ENCODE results near the gene AMD1.

Gene AMD1

GRCh38 chr6:110881546-110882273, 7.1 kb downstream of the AMD1 start:
- TF ChIP-seq CTCF (IDR thresholded peaks at IDR 0.05; ENCODE audit: unreplicated experiment in 3 of 3): no peak
- no peaks in the 10 kb centered on the region for H3K27me3 Mint-ChIP-seq (ENCODE audit: low read depth)
- peak overlapping the region in 1 of 3 experiments; percentile 4 for H3K4me3 Mint-ChIP-seq
- peaks cover 60% of the 10 kb centered on the region for H3K4me1 Mint-ChIP-seq
- peak overlapping the region; percentile 49 to 61 (median 60) for H3K27ac Mint-ChIP-seq
- peaks cover 13% of the 10 kb centered on the region for H3K36me3 Mint-ChIP-seq (ENCODE audit: low read depth)
- no peaks in the 10 kb centered on the region for H3K9me3 Mint-ChIP-seq

GRCh38 chr6:110882274-110882619, 7.7 kb downstream of the AMD1 start:
- Mint-ChIP-seq H3K36me3 (ENCODE audit: low read depth) (peaks cover 13% of the 10 kb centered on the region), H3K9me3 (no peaks in the 10 kb centered on the region), H3K4me3 (peak overlapping the region in 1 of 3 experiments; percentile 4), H3K27me3 (ENCODE audit: low read depth) (no peaks in the 10 kb centered on the region), H3K27ac (peak overlapping the region; percentile 49 to 61 (median 60)), H3K4me1 (peaks cover 55% of the 10 kb centered on the region)
- TF ChIP-seq CTCF (IDR thresholded peaks at IDR 0.05; ENCODE audit: unreplicated experiment in 3 of 3): no peak

- H3K27ac Mint-ChIP-seq: peak overlapping the region; percentile 39 to 61 (median 49)
- H3K9me3 Mint-ChIP-seq: no peaks in the 10 kb centered on the region
- no peak overlapping the region for H3K4me3 Mint-ChIP-seq
- peaks cover 13% of the 10 kb centered on the region for H3K36me3 Mint-ChIP-seq (ENCODE audit: low read depth)
- peaks cover 48% of the 10 kb centered on the region for H3K4me1 Mint-ChIP-seq
- no peak for TF ChIP-seq CTCF (IDR thresholded peaks at IDR 0.05; ENCODE audit: unreplicated experiment in 3 of 3)
- no peaks in the 10 kb centered on the region for H3K27me3 Mint-ChIP-seq (ENCODE audit: low read depth)
Measured at GRCh38 chr6:110882824-110883554, 8.4 kb downstream of the AMD1 start.

GRCh38 chr6:110884321-110884720, 9.7 kb downstream of the AMD1 start:
- H3K4me3 Mint-ChIP-seq: no peak overlapping the region
- H3K9me3 Mint-ChIP-seq: no peaks in the 10 kb centered on the region
- peak overlapping the region; percentile 39 to 70 (median 54) for H3K27ac Mint-ChIP-seq
- TF ChIP-seq CTCF (IDR thresholded peaks at IDR 0.05; ENCODE audit: unreplicated experiment in 3 of 3): no peak
- peaks cover 20% of the 10 kb centered on the region for H3K36me3 Mint-ChIP-seq (ENCODE audit: low read depth)
- H3K27me3 Mint-ChIP-seq (ENCODE audit: low read depth): no peaks in the 10 kb centered on the region
- H3K4me1 Mint-ChIP-seq: peaks cover 35% of the 10 kb centered on the region

- no peaks in the 10 kb centered on the region for H3K27me3 Mint-ChIP-seq (ENCODE audit: low read depth)
- H3K9me3 Mint-ChIP-seq: no peaks in the 10 kb centered on the region
- peaks cover 26% of the 10 kb centered on the region for H3K36me3 Mint-ChIP-seq (ENCODE audit: low read depth)
- no peak overlapping the region for H3K4me3 Mint-ChIP-seq
- peaks cover 26% of the 10 kb centered on the region for H3K4me1 Mint-ChIP-seq
- TF ChIP-seq CTCF (IDR thresholded peaks at IDR 0.05; ENCODE audit: unreplicated experiment in 3 of 3): no peak
- peak overlapping the region in 2 of 3 experiments; percentile 15 to 23 for H3K27ac Mint-ChIP-seq
Measured at GRCh38 chr6:110885526-110885925, 10.9 kb downstream of the AMD1 start.

Measured in nephron (organoid).